HFF-Myc (cell line): ENCODE results near the gene PTPRM.

Experiments used
- DNase-seq: peaks from one replicate; pipeline ENCODE4 v3.0.0-alpha.2; 2011; ENCODE audit warnings: low read depth; ENCODE audit errors: extremely low read depth
- H3K4me3 ChIP-seq: replicated peaks from 2 replicates; pipeline ENCODE4 v1.5.1; 2011; ENCODE audit warnings: low read depth, mild to moderate bottlenecking, control low read depth, low read length
- CTCF ChIP-seq: IDR thresholded peaks from 2 replicates; pipeline ENCODE4 v1.5.1; 2012; ENCODE audit warnings: mild to moderate bottlenecking, low read depth, low read length, control low read depth; ENCODE audit errors: missing control alignments

Gene PTPRM

DNA sequence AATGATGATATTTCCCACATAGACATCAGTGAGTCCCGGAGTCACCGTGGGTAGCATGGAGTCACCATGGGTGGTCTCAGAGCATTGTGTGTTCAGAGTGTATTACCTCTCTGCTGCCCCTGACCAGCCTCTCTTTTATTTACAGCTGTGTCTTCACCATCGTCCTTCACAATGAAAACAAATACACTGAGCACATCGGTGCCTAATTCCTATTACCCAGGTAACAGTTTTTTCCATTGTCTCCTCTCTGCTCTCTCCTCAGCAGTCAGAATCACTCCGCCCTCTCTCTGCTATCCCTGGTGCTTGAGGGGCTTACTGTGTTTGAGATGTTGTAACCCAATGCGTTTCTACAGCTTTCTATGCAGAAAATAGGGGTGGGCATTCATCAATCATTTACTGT is 680.6 kb downstream of the PTPRM start:
- no peak for DNase-seq
- H3K4me3 ChIP-seq: no peak overlapping the region
- no peak for TF ChIP-seq CTCF

- no peak overlapping the region for H3K4me3 ChIP-seq
- DNase-seq: no peak
- no peak for TF ChIP-seq CTCF
Measured at GRCh38 chr18:8248576-8248975, 681.5 kb downstream of the PTPRM start.

- no peak for TF ChIP-seq CTCF
- DNase-seq: no peak
- H3K4me3 ChIP-seq: no peak overlapping the region
Measured at GRCh38 chr18:8249811-8250210, 682.7 kb downstream of the PTPRM start.

DNA sequence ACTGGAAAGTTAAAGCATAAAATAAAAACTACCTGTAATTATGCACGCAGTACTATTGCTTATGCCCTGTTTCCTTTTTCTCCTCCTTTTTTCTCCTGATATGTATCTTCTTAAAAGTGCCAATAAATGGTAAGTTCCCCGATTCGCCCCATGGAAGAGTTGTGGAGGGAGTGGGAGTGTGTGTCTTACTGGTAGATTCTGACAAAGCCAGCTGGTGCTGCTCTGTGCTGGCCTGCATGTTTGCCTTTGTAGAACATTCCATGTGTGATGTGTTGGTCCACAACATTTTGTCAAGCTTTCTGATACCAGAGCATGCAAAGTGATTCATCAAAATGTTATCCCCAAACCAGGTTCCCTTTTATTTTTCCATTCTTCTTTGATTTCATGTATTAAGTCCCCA is 685.3 kb downstream of the PTPRM start:
- DNase-seq: no peak
- no peak for TF ChIP-seq CTCF
- H3K4me3 ChIP-seq: no peak overlapping the region

DNA sequence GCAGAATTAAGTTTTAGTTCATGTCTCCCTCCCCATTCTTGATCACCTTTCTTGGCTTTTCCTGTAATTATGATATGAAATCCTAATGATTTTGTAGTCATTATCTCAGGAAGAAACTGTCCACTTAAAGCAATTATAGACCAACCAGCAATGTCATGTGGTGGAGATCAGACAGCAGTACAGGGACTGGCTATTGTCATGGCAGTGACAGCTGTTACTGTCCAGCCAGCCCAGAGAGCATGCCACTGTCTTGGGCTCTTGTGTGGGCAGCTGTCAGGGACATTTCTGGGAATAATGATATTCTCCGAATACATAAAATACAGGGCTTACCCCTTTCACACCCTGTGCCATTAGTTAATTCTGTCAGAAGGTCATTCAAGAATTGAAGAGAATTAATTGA is 686.8 kb downstream of the PTPRM start:
- DNase-seq: no peak
- TF ChIP-seq CTCF: no peak

GRCh38 chr18:8254654-8255053 is 687.5 kb downstream of the PTPRM start:
- TF ChIP-seq CTCF: no peak
- DNase-seq: no peak
- H3K4me3 ChIP-seq: no peak overlapping the region

More for the DNA sequence above, 686.8 kb downstream of the PTPRM start:
- H3K4me3 ChIP-seq: no peak overlapping the region

GRCh38 chr18:8257851-8258434 is 690.8 kb downstream of the PTPRM start:
- no peak for DNase-seq
- no peak for TF ChIP-seq CTCF
- H3K4me3 ChIP-seq: no peak overlapping the region
